Natural killer cell (primary cell): ENCODE results near the gene FGD4. TPM values are rescaled to one million over a fixed set of nuclear protein-coding genes. Genes with fewer than 3 reads are reported as not detected.
"Not testable (repeated sequence)": the region's sequence is repeated elsewhere in the genome, so short reads cannot be mapped to it uniquely, and the experiment has no call there.

Experiments
- ATAC-seq, 3 donors: fragments of 150-1000 bp in 2 of 3; fragments of 200-7000 bp in 1 of 3; cut with Tn5 transposase; 1 replicate in 1 of 3; 2 replicates in 2 of 3; pipeline ENCODE4 v1.10.0; 2021; ENCODE audit warnings: mild to moderate bottlenecking in 2 of 3, moderate library complexity in 2 of 3
- DNase-seq, 2 donors: peaks; one replicate each; pipeline versions ENCODE4 v3.0.0 to v3.0.0-alpha.2; 2013 to 2021; ENCODE audit warnings: mixed read lengths in 1 of 2
- H3K27ac ChIP-seq: one replicate; pipeline ENCODE4 v1.5.1; 2013; ENCODE audit warnings: mild to moderate bottlenecking, low read length
- H3K27me3 ChIP-seq: one replicate; pipeline ENCODE4 v1.6.1; 2013; ENCODE audit warnings: low read length; ENCODE audit not compliant: control insufficient read depth, insufficient read depth
- H3K36me3 ChIP-seq: one replicate; pipeline ENCODE4 v1.6.1; 2013; ENCODE audit warnings: low read length; ENCODE audit not compliant: control insufficient read depth, insufficient read depth
- H3K4me1 ChIP-seq: one replicate; pipeline ENCODE4 v1.6.1; 2013; ENCODE audit warnings: low read length; ENCODE audit not compliant: control insufficient read depth, insufficient read depth
- H3K4me3 ChIP-seq: one replicate; pipeline ENCODE4 v1.5.1; 2013; ENCODE audit warnings: low read length
- H3K9me3 ChIP-seq: one replicate; pipeline ENCODE4 v1.6.1; 2013; ENCODE audit warnings: low read length; ENCODE audit not compliant: control insufficient read depth, insufficient read depth
- H3K27ac Mint-ChIP-seq, 2 donors: one replicate each; pipeline ENCODE4 v1.8.0; 2022; ENCODE audit warnings: mild to moderate bottlenecking in 2 of 2, mixed read lengths in 2 of 2, moderate library complexity in 1 of 2
- H3K27me3 Mint-ChIP-seq, 2 donors: one replicate each; pipeline ENCODE4 v1.8.0; 2022; ENCODE audit warnings: low read depth in 2 of 2, mixed read lengths in 2 of 2
- H3K36me3 Mint-ChIP-seq: one replicate; pipeline ENCODE4 v1.8.0; 2022; ENCODE audit warnings: mixed read lengths
- H3K4me1 Mint-ChIP-seq, 2 donors: one replicate each; pipeline ENCODE4 v1.8.0; 2022; ENCODE audit warnings: mixed read lengths in 2 of 2
- H3K4me3 Mint-ChIP-seq: one replicate; pipeline ENCODE4 v1.8.0; 2022; ENCODE audit warnings: mild to moderate bottlenecking, moderate library complexity, mixed read lengths
- H3K9me3 Mint-ChIP-seq, 2 donors: one replicate each; pipeline ENCODE4 v1.8.0; 2022; ENCODE audit warnings: mixed read lengths in 2 of 2
- WGBS: methylation state at CpG from one replicate; pipeline ENCODE4 v1.1.7; 2013; ENCODE audit warnings: missing lambda C conversion rate; ENCODE audit not compliant: insufficient coverage; 5-methylcytosine and 5-hydroxymethylcytosine counted together
- intact Hi-C: fragments of 100-400 bp; cut with micrococcal nuclease; formaldehyde crosslinking; loops from one replicate; pipeline ENCODE4 v1.14.2; 2022
- total RNA-seq, 4 donors: library from RNA; stranded (reverse); fragments of 120-200 nt in 1 of 4; gene quantifications; one replicate each; pipeline versions ENCODE4 v1.2.3 to v1.2.4, GENCODE V29; 2013 to 2022
- TF ChIP-seq, protein P1 (sequence below): fragments of 200-600 bp; IDR thresholded peaks from one replicate; pipeline ENCODE4 v1.8.0; 2022; ENCODE audit warnings: antibody characterized with exemption

The FGD4 gene
- total RNA-seq, 3 donors from 2014 or later (not counting 1 experiment from before 2014, with no cell fraction given) = 0.68 to 3.5 (median 2.1) TPM

DNA sequence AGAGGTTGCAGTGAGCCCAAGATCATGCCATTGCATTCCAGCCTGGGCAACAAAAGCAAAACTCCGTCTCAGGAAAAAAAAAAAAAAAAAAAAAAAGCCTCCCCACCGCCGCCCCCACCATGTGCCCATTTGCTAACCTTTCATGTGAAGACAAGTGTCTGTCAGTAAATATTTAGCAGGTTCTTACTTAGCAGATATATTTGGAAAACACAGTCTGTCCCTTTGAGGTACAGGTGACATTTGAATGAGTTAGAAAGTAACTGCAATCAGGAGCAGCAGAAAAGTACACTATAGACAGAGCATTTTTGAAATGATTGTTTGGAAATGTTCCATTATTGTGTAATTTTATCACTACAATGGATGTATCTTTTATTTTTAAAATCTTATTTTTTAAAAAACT, 119.7 kb downstream of the FGD4 start:
- Histone ChIP-seq H3K4me3 (no peak overlapping the region), H3K36me3 (no peaks in the 10 kb centered on the region), H3K27ac (no peak overlapping the region), H3K27me3 (no peaks in the 10 kb centered on the region), H3K9me3 (no peaks in the 10 kb centered on the region), H3K4me1 (peaks cover 10% of the 10 kb centered on the region)
- ATAC-seq (no peak), DNase-seq (no peak)
- Mint-ChIP-seq H3K27ac (no peak overlapping the region), H3K27me3 (peaks cover 0 to 3% of the 10 kb centered on the region in 2 donors), H3K36me3 (no peaks in the 10 kb centered on the region), H3K4me3 (no peak overlapping the region), H3K4me1 (peaks cover 17% of the 10 kb centered on the region in 2 donors), H3K9me3 (no peaks in the 10 kb centered on the region)
- TF ChIP-seq, protein P1, sequence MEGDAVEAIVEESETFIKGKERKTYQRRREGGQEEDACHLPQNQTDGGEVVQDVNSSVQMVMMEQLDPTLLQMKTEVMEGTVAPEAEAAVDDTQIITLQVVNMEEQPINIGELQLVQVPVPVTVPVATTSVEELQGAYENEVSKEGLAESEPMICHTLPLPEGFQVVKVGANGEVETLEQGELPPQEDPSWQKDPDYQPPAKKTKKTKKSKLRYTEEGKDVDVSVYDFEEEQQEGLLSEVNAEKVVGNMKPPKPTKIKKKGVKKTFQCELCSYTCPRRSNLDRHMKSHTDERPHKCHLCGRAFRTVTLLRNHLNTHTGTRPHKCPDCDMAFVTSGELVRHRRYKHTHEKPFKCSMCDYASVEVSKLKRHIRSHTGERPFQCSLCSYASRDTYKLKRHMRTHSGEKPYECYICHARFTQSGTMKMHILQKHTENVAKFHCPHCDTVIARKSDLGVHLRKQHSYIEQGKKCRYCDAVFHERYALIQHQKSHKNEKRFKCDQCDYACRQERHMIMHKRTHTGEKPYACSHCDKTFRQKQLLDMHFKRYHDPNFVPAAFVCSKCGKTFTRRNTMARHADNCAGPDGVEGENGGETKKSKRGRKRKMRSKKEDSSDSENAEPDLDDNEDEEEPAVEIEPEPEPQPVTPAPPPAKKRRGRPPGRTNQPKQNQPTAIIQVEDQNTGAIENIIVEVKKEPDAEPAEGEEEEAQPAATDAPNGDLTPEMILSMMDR = no peak
- 100% methylated on average over 2 of the region's 3 CpGs for WGBS
- intact Hi-C loops = loop anchor here (10.0 kb wide), 1 partner anchor 64 kb away; no protein-coding TSS in a partner anchor

DNA sequence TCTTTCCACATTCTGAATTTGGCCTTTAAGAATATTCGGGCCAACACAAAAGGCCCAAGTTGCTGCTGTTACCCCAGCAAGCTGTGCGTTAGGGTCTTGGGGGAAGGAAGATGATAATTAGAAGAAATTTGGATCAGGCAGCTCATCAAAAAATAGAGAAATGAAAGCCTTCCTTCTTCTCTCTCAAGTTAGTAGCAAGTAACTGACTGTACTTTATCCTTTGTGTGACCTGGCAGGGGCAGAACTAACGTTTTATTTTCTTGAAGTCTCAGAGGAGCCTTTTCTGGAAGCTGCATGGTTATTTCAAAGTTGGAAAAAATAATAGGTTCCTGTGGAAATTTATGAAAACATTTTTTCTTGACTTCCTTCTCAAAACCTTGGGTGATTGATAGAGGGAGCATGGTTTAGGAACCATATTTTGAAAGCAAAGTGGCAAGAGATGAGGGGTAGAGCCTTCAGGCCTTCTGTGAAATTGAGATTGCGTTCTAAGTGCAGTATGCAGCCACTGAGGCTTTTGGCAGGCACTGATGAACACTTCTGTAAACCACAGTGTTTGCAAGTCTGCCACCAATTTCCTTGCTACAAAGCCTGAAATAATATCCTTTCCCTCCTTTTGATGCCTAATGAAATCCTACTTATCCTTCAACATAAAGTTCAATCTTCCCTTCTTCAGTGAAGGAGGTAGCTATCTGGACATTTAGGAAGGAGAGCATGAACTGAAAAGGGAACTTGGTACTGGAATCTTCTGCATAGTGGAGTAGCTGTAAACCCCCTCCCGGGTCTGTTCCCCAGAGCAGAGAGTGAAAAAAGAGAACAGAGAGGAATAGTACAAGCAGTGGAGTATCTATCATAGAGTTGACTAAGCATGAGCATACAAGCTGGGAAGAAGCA, 123.2 kb downstream of the FGD4 start:
- 10% methylated on average over 4 of the region's 5 CpGs for WGBS
- Mint-ChIP-seq H3K36me3 (no peaks in the 10 kb centered on the region), H3K27me3 (no peaks in the 10 kb centered on the region), H3K27ac (no peak overlapping the region), H3K4me1 (peaks cover 17% of the 10 kb centered on the region in 2 donors), H3K4me3 (no peak overlapping the region), H3K9me3 (no peaks in the 10 kb centered on the region)
- intact Hi-C loops = no loop called here
- H3K27me3 ChIP-seq = no peaks in the 10 kb centered on the region
- no peaks in the 10 kb centered on the region for H3K36me3 ChIP-seq
- ATAC-seq (peak in 2 of 3 donors; percentile 52 to 57), DNase-seq (no peak)
- peaks cover 10% of the 10 kb centered on the region for H3K4me1 ChIP-seq
- H3K9me3 ChIP-seq = no peaks in the 10 kb centered on the region
- no peak overlapping the region for H3K4me3 ChIP-seq
- peak overlapping the region; percentile 35 for H3K27ac ChIP-seq
- TF ChIP-seq, protein P1 = no peak

DNA sequence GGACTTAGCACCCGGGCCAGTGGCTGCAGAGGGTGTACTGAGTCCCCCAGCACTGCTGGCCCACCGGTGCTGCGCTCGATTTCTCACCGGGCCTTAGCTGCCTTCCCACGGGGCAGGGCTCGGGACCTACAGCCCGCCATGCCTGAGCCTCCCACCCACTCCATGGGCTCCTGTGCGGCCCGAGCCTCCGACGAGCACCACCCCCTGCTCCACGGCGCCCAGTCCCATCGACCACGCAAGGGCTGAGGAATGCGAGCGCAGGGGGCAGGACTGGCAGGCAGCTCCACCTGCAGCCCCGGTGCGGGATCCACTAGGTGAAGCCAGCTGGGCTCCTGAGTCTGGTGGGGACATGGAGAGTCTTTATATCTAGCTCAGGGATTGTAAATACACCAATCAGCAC, 126.4 kb downstream of the FGD4 start:
- H3K4me3 Mint-ChIP-seq, H3K36me3 Mint-ChIP-seq, H3K36me3 ChIP-seq, intact Hi-C loops, H3K4me1 ChIP-seq, H3K27ac ChIP-seq, H3K4me3 ChIP-seq, H3K27me3 ChIP-seq, H3K27me3 Mint-ChIP-seq, H3K27ac Mint-ChIP-seq, H3K9me3 ChIP-seq, DNase-seq, H3K9me3 Mint-ChIP-seq, ATAC-seq: not testable (repeated sequence)
- 88% methylated on average over 18 of the region's 20 CpGs for WGBS
- H3K4me1 Mint-ChIP-seq = peaks cover 17% of the 10 kb centered on the region in 2 donors

DNA sequence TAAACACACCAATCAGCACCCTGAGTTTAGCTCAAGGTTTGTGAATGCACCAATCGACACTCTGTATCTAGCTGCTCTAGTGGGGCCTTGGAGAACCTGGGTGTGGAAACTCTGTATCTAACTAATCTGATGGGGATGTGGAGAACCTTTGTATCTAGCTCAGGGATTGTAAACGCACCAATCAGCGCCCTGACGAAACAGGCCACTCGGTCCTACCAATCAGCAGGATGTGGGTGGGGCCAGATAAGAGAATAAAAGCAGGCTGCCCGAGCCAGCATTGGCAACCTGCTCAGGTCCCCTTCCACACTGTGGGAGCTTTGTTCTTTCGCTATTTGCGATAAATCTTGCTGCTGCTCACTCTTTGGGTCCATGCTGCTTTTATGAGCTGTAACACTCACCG, 127.0 kb downstream of the FGD4 start:
- H3K4me3 ChIP-seq, H3K9me3 Mint-ChIP-seq, DNase-seq, ATAC-seq, H3K9me3 ChIP-seq, H3K4me1 ChIP-seq, H3K36me3 ChIP-seq, H3K27ac ChIP-seq, H3K27ac Mint-ChIP-seq, H3K36me3 Mint-ChIP-seq, intact Hi-C loops, H3K27me3 ChIP-seq, H3K4me3 Mint-ChIP-seq, H3K27me3 Mint-ChIP-seq: not testable (repeated sequence)
- peaks cover 17% of the 10 kb centered on the region in 2 donors for H3K4me1 Mint-ChIP-seq
- WGBS = 99% methylated on average over 5 of the region's 9 CpGs
